ENCODE data around the gene TMED4.
"Not testable (repeated sequence)": the region's sequence is repeated elsewhere in the genome, so short reads cannot be mapped to it uniquely, and the experiment has no call there.

The TMED4 gene

DNA sequence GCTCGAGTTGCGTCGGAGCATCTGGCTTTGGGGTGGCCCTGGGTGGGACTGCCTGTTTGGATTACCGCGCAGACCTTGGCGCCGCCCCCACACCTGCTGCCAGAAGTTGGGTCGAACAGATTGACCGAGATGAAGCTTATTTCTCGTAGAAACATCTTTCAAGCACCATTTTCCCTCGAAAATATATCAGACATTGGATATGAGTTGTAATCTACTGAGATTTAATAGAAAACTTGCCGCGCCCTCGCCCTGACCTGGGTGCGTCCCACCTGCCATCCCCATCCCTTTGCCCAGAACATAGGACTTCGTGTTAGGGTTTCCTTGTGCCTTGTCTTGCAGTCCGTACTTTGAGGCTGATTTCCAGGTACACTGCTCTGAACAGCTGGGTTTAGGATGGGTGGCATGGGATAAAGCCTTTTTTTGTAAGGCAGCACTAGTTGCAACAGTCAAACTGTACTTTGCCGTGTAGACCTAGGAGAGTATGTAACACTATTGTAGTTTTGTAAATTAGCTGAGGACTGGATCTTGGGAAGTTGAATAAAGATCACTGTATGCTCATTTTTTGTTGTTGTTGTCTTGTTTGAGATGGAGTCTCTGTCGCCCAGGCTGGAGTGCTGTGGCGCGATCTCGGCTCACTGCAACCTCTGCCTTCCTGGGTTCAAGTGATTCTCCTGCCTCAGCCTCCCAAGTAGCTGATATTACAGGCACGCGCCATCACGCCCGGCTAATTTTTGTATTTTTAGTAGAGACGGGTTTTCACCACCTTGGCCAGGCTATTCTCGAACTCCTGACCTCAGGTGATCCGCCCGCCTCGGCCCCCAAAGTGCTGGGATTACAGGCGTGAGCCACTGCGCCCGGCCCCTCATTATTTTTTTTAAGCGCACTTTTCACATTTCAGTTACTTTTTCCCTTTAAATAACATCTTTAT lies 25.4 kb upstream of the TMED4 start:
- no peak for DNase-seq (ENCODE audit: low spot score)

DNA sequence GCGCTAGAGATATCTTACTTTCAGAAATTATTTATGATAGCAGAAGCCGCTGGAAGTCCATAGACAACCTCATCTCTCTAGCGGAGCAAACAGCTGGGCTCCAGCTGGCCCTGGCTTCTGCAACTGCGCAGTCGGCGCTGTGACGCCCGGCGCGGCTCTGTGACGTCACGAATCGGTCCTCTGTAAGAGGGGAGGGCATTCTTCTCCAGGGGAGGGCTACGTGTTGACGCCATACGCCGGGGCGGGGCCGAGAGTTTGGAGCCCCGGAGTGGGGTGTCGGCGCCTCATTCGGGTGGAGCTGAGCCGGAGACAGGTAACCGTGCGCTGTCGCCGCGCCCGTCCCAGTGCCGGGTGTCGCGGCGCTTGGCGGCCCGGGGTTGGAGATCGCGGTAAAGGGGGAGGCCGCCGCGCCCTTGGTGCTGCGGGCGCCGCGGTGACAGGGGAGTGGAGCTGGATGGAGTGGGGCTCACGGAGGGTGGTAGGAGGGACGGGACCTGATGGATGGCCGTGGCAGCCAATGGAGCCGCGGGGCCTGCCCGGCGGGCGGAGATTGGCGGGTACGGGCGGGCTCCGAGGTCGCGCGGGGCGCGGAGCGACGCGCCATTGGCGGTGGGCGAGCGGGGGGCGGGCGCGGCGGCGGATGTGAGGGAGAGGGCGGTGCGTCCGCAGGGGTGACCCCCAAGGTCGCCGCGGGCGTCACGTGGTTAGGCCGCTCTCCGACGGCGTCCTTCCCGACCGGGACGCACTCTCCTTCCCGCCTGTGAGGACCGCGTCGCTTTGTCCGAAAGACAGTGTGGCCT lies 24.5 kb upstream of the TMED4 start, which contains the start of gene OGDH:
Gene OGDH (plus strand): TSS at position 287 of the 800 bp plus-strand sequence. CDS start 17,717 bp downstream, outside the sequence.
- DNase-seq (ENCODE audit: low spot score) = peak; percentile 98

DNA sequence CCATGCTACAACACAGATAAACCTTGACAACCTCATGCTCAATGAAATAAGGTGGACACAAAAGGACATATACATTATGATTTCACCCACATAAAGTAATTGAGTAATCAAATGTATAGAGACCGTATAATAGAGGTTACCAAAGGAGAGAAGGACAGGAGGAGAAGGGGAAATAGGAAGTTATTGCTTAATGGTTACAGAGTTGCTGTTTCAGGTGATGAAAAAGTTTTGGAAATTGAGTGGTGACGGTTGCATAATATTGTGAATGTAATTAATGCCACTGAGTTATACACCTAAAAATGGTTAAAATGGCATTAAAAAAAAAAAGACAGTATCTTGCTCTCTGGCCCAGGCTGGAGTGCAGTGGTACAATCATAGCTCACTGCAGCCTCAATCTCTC lies 22.9 kb upstream of the TMED4 start:
- DNase-seq (ENCODE audit: low spot score) = no peak

DNA sequence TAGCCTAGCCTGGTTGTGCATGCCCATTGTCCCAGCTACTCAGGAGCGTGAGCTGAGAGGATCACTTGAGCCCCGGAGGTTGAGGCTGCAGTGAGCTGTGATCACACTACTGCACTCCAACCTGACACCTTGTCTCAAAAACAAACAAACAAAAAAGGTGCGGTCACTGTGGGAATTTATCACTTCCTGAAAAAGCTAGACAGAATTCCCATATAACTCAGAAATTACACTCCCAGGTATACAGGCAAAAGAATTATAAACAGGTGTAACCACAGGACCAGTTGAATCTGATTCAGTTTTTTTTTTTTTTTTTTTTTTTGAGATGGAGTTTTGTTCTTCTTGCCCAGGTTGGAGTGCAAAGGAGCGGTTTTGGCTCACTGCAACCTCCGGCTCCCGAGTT lies 21.2 kb upstream of the TMED4 start:
- no peak for DNase-seq (ENCODE audit: low spot score)

DNA sequence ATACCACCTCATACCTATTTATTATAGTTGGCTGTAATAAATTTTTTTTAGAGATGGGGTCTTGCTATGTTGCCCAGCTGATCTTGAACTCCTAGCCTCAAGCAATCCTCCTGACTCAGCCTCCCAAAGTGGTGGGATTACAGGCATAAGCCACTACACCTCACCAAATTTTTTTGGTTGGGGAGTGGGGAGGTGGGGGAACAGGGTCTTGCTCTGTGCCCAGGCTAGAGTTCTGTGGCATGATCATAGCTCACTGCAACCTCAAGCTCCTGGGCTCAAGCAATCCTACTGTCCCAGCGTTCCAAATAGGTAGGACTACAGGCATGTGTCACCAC lies 20.5 kb upstream of the TMED4 start:
- no peak for DNase-seq (ENCODE audit: low spot score)

DNA sequence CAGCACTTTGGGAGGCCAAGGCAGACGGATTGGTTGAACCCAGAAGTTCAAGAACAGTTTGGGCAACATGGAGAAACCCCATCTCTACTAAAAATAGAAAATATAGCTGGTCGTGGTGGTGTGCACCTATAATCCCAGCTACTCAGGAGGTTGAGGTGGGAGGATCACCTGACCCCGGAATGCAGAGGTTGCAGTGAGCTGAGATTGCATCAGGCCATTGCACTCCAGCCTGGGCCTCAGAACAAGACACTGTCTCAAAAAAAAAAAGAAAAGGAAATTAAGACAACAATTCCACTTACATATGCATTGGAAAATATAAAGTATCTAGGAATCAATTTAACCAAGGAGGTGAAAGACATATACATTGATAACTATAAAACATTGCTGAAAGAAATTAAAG lies 17.2 kb upstream of the TMED4 start:
- DNase-seq (ENCODE audit: low spot score) = no peak

DNA sequence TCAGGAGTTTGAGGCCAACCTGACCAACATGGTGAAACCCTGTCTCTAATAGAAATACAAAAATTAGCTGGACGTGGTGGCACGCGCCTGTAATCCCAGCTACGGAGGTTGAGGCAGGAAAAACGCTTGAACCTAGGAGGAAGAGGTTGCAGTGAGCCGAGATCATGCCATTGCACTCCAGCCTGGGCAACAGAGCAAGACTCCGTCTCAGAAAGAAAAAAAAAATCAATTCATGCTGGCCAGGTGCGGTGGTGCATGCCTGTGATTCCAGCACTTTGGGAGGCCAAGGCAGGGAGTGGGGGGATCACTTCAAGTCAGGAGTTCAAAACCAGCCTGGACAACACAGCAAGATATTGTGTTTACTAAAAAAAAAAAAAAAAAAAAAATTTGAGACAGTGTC lies 15.2 kb upstream of the TMED4 start:
- not testable (repeated sequence) for DNase-seq (ENCODE audit: low spot score)

DNA sequence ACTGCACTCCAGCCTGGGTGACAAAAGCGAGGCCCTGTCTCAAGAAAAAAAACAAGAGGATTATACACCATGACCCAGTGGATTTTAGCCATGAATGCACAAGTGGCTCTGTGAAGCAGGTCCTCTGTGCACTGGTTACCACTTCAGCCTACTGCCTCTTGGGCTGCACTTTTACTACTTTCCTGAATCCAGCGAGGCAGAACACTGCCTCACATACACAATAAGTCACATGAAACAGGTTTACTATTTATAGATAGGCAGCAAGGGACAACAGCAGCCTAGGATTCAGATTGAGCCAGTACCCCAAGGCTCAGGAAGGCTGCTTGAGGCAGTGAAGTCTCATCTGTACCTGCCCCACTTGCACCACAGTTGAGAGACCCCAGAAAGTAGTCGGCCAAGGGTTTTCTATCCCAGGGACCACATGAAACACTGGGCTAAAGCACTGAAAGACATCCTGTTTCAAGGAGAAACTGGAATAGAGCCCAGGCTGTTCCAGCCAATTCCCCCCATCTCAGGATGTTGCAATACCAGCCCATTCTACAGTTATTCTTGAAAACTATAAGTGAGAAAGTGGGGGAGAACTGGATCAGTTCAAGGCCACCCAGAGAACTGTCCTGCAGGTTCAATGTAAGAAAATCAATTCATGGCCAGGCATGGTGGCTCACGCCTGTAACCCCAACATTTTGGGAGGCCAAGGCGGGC lies 14.1 kb upstream of the TMED4 start:
- peak; percentile 77 for DNase-seq (ENCODE audit: low spot score)

DNA sequence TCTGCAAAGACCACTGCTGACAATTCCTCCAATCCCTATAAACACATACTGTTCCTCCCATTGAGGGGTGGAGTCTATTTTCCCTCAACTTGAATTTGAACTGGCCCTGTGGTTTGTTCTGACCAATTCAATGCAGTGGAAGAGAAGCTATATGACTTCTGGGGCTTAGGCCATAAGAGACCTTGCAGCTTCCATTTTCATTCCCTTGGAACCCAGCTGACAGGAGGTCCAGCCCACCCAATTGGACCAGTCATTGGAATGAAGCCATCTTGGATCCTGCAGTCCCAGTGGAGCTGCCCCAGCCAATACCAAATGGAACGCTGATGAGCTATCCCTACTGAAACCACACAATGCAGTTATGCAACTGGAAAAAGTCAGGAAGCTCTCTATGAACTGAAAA lies 8.9 kb upstream of the TMED4 start:
- no peak for DNase-seq (ENCODE audit: low spot score)

DNA sequence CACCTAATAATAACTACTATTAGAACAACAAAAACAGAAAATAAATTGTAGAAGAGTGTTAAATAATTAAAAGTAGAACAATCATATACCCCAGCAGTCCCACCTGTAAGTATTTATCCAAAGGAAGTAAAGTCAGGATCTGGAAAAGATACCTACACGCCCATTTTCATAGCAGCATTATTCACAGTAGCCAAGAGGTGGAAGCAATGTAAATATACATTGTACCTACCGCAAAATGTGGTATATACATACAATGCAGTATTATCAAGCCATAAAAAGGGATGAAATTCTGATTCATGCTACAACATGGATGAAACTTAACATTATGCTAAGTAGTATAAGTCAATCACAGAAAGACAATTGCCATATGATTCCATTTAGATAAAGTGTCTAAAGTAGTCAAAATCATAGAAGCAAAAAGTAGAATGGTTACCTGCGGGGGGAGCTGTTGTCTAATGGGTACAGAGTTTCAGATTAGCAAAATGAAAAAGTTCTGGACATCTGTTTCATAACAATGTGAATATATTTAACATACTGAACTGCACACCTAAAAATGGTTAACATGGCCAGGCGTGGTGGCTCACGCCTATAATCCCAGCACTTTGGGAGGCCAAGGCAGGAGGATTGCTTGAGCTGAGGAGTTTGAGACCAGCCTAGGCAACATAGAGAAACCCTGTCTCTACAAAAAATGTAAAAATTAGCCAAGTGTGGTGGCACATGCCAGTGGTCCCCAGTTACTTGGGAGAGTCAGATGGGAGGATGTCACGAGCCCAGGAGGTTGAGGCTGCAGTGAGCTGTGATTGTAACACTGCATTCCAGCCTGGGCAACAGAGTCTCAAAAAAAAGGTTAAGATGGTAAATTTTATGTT lies 6.0 kb upstream of the TMED4 start:
- peak; percentile 66 for DNase-seq (ENCODE audit: low spot score)

DNA sequence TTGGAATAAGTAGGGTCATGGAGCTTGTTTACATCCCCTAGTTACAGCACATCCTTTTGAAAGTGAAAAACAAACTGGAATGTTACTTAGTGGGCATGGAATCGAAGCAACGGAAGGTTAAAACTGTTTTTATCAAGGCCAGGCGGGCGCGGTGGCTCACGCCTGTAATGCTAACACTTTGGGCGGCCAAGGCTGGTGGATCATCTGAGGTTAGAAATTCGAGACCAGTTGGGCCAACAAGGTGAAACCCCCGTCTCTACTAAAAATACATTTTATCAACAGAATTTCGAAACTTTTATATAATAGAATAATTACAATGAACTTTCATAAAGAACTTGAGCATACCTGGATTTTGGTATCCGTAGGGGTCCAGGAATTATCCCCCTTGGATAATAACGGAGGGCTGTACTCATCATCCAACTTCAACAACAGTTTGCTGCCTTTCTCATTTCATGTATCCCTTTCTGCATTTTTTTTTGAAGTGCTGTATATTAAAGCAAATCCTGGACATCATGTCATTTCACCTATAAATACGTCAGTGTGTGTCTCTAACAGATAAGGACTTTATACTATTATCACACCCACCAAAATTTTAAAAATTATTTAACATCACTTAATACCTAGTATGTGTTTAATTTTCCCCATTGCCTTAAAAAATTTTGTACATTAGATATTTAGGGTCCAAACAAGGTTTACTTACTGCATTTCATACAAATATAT lies 1.3 kb upstream of the TMED4 start:
- no peak for DNase-seq (ENCODE audit: low spot score)

DNA sequence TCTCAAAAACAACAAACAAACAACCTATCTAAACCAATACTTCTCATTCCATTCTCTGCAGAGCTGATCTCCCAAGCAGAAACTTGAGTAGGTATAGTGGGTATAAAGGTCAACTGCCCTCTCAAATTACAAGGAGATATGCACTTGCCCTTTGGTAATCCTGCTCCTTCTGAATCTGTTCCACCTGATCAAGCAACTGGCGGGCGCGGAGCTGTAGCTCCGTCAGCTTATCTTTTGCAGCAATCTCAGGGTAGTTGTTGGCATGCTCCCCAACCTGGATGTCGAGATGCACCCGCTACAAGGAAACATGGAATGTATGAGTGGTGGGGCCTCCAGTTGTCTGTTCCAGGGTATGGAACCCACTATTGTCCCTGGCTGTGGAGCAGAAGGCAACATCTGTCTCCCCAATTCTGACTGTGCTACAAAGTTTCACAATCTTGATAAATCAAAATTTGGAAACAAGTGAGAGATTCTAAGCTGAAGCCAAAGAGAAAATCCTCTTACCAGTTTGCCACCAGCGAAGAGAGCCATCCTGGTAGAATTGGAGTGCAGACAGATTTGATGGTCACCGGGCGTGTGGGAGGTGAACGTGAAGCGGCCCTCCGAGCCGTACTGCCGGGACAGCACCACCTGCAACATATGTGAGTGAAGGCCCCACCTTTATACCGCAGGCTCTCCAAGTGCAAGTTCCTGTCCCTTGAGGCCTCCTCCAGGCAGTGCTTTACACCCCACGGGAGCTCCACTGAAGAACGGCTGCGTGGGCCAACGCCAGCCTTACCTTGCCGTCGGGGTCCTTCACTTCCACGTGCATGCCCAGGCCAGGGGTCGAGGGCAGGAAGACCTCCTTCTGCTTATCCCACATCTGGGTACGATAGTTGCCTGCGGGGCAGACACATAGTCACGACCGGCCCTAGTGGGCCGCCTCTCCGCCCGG lies 819 bp downstream of the TMED4 start:
- peak; percentile 51 for DNase-seq (ENCODE audit: low spot score)

DNA sequence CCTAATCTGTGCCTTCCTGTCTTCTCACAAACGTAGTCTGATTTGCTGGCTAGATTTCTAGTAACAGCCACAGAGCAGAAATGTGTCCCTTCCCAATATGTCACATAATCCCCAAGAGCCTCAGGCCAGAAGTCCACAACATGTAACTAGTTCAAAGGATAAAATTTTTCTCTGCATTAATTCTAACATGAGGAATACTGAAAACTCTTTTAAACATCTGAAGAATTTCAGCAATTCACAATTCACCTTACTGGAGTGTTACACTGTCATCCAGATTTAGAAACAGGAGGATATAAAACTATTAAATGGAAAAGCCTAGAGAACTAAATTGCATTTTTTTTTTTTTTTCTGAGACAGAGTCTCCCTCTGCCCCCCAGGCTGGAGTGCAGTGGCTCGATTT lies 5.8 kb downstream of the TMED4 start:
- DNase-seq (ENCODE audit: low spot score) = no peak

DNA sequence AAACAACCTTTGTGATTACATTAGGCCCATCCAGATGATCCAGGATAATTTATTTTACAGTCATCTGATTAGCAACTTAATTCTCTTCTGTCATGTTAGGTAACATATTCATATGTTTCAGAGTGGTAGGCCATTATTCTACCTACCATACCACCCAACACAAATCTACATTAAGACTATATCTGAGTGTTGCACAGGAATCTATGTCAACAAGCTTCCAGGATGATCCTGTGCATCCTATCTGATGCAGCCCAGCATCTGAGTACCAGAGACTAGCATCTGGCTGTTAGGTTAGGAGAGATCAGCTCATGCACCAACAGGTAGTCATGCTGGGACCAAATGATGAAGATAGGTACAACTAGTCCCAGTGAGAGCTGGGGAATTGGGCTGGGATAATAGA lies 7.0 kb downstream of the TMED4 start:
- DNase-seq (ENCODE audit: low spot score) = no peak

DNA sequence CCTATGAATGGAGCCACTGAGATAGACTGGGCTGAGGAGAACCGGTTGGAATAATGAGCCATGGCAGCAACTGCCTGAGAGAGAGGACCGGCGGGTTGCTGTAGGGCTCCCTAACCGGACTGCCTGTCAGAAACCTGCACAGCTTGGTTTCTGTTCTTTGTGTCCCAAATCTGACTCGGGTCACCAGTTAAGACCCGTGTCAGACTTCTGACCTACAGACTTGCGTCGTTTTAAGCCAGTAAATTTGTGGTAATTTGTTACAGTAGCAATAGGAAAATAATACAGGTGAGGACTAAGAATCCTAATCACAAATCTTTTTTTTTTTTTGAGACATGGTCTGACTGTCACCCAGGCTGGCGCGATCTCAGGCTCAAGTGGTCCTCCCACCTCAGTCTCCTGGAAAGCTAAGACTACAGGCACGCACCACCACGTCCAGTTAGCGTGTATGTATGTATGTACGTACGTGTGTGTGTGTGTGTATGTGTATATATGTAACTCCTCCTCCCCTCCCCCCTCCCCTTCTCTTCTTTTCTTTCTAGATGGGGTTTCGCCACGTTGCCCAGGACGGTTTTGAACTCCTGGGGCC lies 7.7 kb downstream of the TMED4 start:
- no peak for DNase-seq (ENCODE audit: low spot score)

DNA sequence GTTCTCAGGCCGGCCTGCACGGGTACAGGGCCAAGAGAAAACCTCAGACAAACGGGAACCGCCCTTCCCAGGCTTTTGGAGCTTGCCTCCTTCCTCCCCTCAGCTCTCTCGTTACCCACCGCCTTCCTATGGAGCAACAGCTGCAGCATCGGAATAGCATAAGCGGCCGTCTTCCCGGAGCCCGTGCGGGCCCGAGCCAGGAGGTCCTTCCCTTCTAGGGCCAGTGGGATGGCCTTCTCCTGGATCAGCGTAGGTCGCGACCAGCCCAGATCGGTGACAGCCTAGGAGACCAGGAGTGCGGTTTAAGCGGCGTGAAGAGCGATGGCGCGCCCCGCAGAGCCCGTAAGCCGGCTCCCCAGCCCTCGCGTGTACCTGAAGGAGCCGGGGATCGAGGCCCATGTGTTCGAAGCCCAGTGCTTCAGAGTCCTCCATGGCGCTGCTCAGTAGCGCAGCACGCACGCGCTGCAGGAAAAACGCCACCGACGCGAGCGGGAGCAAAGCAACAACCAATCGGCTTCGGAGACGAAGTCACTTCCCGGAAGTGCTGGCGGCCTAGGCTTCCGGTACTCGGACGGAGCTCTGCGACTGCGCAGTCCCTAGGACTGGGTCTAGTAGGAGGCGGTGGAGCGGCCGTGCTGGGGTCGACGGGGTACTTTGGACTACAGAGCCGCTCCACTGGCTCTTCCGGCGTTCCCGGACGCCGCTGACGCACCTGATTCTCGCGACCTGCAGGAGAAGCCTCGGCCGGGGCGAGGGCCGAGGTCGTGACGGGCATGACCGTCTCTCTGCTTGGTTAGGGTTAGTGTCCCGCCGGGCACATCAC lies 8.4 kb downstream of the TMED4 start, which contains the start of gene DDX56:
Gene DDX56 (minus strand): TSS at position 445 of the 823 bp plus-strand sequence. CDS start 13 bp downstream, at position 432.
- peak; percentile 96 for DNase-seq (ENCODE audit: low spot score)

DNA sequence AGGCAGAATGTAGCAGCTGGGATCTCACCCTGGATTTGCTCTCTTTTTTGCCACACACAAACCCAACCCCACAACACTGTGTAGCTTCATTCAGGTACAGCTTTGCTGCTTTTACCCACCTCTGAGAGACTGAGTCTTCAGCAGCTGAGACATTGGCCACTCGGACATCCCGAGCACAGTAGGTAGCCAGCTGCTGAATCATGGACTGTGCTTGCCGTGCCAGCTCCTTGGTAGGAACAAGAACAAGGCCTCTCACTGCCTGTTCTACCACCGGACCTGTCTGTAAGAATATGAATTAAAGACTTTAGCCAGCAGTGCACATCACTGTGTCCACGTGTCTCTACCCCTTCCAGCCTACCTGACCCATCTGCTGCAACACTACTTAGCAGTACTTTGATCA lies 9.3 kb downstream of the TMED4 start:
- DNase-seq (ENCODE audit: low spot score) = no peak

DNA sequence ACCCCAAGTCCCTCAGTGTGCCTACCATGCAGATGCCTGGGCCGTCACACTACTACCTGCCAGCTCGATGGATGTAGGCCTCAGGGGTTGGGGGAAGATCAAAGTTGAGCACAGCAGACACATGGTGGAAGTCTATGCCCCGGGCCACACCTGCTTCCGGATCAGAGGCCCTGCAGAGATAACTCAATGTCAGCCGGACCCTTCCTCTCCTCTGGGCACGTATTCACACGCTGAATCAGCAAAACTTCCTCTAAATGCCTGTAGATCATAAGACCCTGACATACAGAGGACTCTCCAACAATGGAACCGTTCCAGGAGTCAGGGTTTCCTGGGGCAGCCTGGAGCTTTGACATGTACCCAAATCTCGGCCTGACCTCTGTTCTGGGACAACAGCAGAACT lies 12.1 kb downstream of the TMED4 start:
- DNase-seq (ENCODE audit: low spot score) = no peak
